ENCODE measurements around the gene KIF19. TPM values are rescaled to one million over a fixed set of nuclear protein-coding genes. Genes with fewer than 3 reads are reported as not detected.
A peak's percentile ranks its signal among the peaks of the same experiment; 100 is the strongest.

KIF19 gene
- total RNA-seq, 1 donor from 2014 or later = 80.8 TPM

GRCh38 chr17:74390680-74391653, 64.9 kb downstream of the KIF19 start:
- DNase-seq = no peak
- no peak overlapping the region for H3K27ac Mint-ChIP-seq (ENCODE audit: unreplicated experiment)
- H3K4me3 Mint-ChIP-seq (ENCODE audit: unreplicated experiment) = no peak overlapping the region
- H3K9me3 Mint-ChIP-seq (ENCODE audit: unreplicated experiment) = peaks cover 12% of the 10 kb centered on the region
- peaks cover 7% of the 10 kb centered on the region for H3K27me3 Mint-ChIP-seq (ENCODE audit: unreplicated experiment)
- no peak for TF ChIP-seq CTCF (IDR thresholded peaks at IDR 0.05; ENCODE audit: partially characterized antibody, unreplicated experiment)
- peaks cover 26% of the 10 kb centered on the region for H3K4me1 Mint-ChIP-seq (ENCODE audit: low read depth, unreplicated experiment)
- no peaks in the 10 kb centered on the region for H3K36me3 Mint-ChIP-seq (ENCODE audit: unreplicated experiment)

DNA sequence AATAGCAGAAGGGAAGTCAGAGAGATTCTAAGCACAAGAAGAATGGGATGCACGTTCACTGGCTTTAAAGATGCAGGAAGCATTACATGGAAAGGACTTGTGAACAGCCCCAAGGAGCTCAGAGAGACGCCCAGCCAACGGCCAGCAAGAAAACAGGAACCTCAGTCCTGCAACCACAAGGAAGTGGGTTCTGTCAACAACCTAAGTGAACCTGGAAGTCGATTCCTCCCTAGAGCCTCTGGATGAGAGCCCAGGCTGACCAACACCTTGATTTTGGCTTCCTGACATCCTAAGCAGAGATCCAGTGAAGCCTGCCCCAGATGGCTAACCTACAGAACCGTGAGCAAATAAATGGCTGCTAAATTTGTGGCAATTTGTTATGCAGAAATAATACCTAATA, 65.7 kb downstream of the KIF19 start:
- no peak overlapping the region for H3K27ac Mint-ChIP-seq (ENCODE audit: unreplicated experiment)
- H3K27me3 Mint-ChIP-seq (ENCODE audit: unreplicated experiment) = peaks cover 4% of the 10 kb centered on the region
- no peak for DNase-seq
- H3K4me1 Mint-ChIP-seq (ENCODE audit: low read depth, unreplicated experiment) = peaks cover 25% of the 10 kb centered on the region
- H3K36me3 Mint-ChIP-seq (ENCODE audit: unreplicated experiment) = no peaks in the 10 kb centered on the region
- H3K9me3 Mint-ChIP-seq (ENCODE audit: unreplicated experiment) = peaks cover 12% of the 10 kb centered on the region
- H3K4me3 Mint-ChIP-seq (ENCODE audit: unreplicated experiment) = no peak overlapping the region
- no peak for TF ChIP-seq CTCF (IDR thresholded peaks at IDR 0.05; ENCODE audit: partially characterized antibody, unreplicated experiment)

DNA sequence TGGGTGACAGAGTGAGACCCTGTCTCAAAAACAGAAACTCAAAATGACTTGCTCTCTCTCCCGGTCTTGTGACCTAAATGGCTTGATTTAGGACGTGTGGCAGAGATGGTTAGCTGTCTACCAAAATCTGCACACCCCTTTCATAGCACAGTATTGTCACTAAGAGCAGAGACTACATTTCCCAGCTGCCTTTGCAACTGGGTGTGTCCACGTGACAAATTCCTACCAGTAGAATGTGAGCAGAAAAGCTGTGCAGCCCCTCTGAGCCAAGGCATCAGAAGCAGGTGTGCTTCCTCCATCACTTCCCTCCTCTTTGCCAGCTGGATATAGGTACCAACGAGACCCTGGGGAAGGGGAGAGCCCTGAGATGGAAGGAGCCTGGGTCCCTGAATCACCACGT, 66.8 kb downstream of the KIF19 start:
- no peak for DNase-seq
- TF ChIP-seq CTCF (IDR thresholded peaks at IDR 0.05; ENCODE audit: partially characterized antibody, unreplicated experiment) = no peak
- H3K27ac Mint-ChIP-seq (ENCODE audit: unreplicated experiment) = peak overlapping the region; percentile 79

GRCh38 chr17:74393346-74393942, 67.4 kb downstream of the KIF19 start:
- Mint-ChIP-seq H3K36me3 (ENCODE audit: unreplicated experiment) (no peaks in the 10 kb centered on the region), H3K4me1 (ENCODE audit: low read depth, unreplicated experiment) (peaks cover 25% of the 10 kb centered on the region), H3K4me3 (ENCODE audit: unreplicated experiment) (peak overlapping the region; percentile 82), H3K27ac (ENCODE audit: unreplicated experiment) (peak overlapping the region; percentile 79), H3K27me3 (ENCODE audit: unreplicated experiment) (peaks cover 4% of the 10 kb centered on the region), H3K9me3 (ENCODE audit: unreplicated experiment) (peaks cover 12% of the 10 kb centered on the region)
- TF ChIP-seq CTCF (IDR thresholded peaks at IDR 0.05; ENCODE audit: partially characterized antibody, unreplicated experiment) = no peak
- DNase-seq = no peak

More for the DNA sequence above, 66.8 kb downstream of the KIF19 start:
- peaks cover 12% of the 10 kb centered on the region for H3K9me3 Mint-ChIP-seq (ENCODE audit: unreplicated experiment)
- no peaks in the 10 kb centered on the region for H3K36me3 Mint-ChIP-seq (ENCODE audit: unreplicated experiment)
- peaks cover 4% of the 10 kb centered on the region for H3K27me3 Mint-ChIP-seq (ENCODE audit: unreplicated experiment)
- H3K4me1 Mint-ChIP-seq (ENCODE audit: low read depth, unreplicated experiment) = peaks cover 25% of the 10 kb centered on the region
- no peak overlapping the region for H3K4me3 Mint-ChIP-seq (ENCODE audit: unreplicated experiment)

Data from glutamatergic neuron (in vitro differentiated cells).